SK-N-SH (cell line): ENCODE results near the gene POLR3B. TPM values are rescaled to one million over a fixed set of nuclear protein-coding genes. Genes with fewer than 3 reads are reported as not detected.

Experiments
- CTCF ChIA-PET: fragments of 300-600, 350-600 bp; formaldehyde crosslinking; extraction: SDS; loops from one replicate; lab custom pipeline; 2021; lab: Yijun Ruan, JAX
- POLR2A ChIA-PET: fragments of 350-600 bp; sonication (Branson Sonifier 250); formaldehyde crosslinking; extraction: SDS; loops from one replicate; lab custom pipeline; 2020; ENCODE audit warnings: antibody characterized with exemption, inconsistent platforms; lab: Yijun Ruan, JAX
- DNase-seq: peaks from one replicate; pipeline ENCODE4 v3.0.0; 2012
- H2AFZ ChIP-seq: fragments of 200-600 bp; sonication (generic); 2 replicates; pipeline ENCODE4 v1.8.1; 2016; ENCODE audit warnings: antibody characterized with exemption, mild to moderate bottlenecking, low read depth
- H3F3A ChIP-seq: fragments of 200-600 bp; sonication (generic); replicated peaks from 2 replicates; pipeline ENCODE3; 2016; ENCODE audit warnings: antibody characterized with exemption, mild to moderate bottlenecking; ENCODE audit not compliant: insufficient read depth
- H3K27ac ChIP-seq, 2 experiments: fragments of 200-500 bp in 1 of 2; fragments of 200-600 bp in 1 of 2; sonication (Bioruptor generic) in 1 of 2; sonication (generic), shearing (Covaris generic) in 1 of 2; 2 replicates each; pipeline versions ENCODE4 v1.5.1 to v1.6.1; 2014 to 2016; ENCODE audit warnings: low read depth in 2 of 2, inconsistent platforms in 1 of 2, low read length in 1 of 2, mild to moderate bottlenecking in 1 of 2, mixed read lengths in 1 of 2
- H3K27me3 ChIP-seq: fragments of 200-600 bp; sonication (generic), shearing (Covaris generic); 2 replicates; pipeline ENCODE4 v1.6.1; 2016; ENCODE audit warnings: mixed run types; ENCODE audit not compliant: insufficient read depth
- H3K36me3 ChIP-seq, 2 experiments: fragments of 200-500 bp in 1 of 2; fragments of 200-600 bp in 1 of 2; sonication (Bioruptor generic) in 1 of 2; sonication (generic) in 1 of 2; replicated peaks in 1 of 2; 2 replicates each; pipeline versions ENCODE3 to v1.5.1; 2014 to 2016; ENCODE audit warnings: low read length in 1 of 2, mild to moderate bottlenecking in 1 of 2; ENCODE audit not compliant: insufficient read depth in 2 of 2, control insufficient read depth in 1 of 2
- H3K4me1 ChIP-seq, 2 experiments: fragments of 200-500 bp in 1 of 2; fragments of 200-600 bp in 1 of 2; sonication (Bioruptor generic) in 1 of 2; sonication (generic), shearing (Covaris generic) in 1 of 2; 2 replicates each; pipeline versions ENCODE4 v1.5.1 to v1.6.1; 2014 to 2016; ENCODE audit warnings: low read depth in 1 of 2, low read length in 1 of 2, mixed run types in 1 of 2; ENCODE audit not compliant: insufficient read depth in 2 of 2, control insufficient read depth in 1 of 2
- H3K4me2 ChIP-seq: fragments of 200-600 bp; sonication (generic), shearing (Covaris generic); 2 replicates; pipeline ENCODE4 v1.6.1; 2017; ENCODE audit warnings: mixed run types
- H3K4me3 ChIP-seq, 2 experiments: fragments of 200-500 bp in 1 of 2; fragments of 200-600 bp in 1 of 2; sonication (Bioruptor generic) in 1 of 2; sonication (generic), shearing (Covaris generic) in 1 of 2; 2 replicates each; pipeline versions ENCODE4 v1.5.1 to v1.8.1; 2014 to 2016; ENCODE audit warnings: low read depth in 2 of 2, inconsistent platforms in 1 of 2, low read length in 1 of 2, mild to moderate bottlenecking in 1 of 2, mixed read lengths in 1 of 2, moderate library complexity in 1 of 2
- H3K79me2 ChIP-seq: fragments of 200-600 bp; sonication (generic); 2 replicates; pipeline ENCODE4 v1.8.1; 2017; ENCODE audit warnings: mild to moderate bottlenecking; ENCODE audit not compliant: insufficient read depth
- H3K9ac ChIP-seq: fragments of 200-600 bp; sonication (generic); 2 replicates; pipeline ENCODE4 v1.6.1; 2017; ENCODE audit warnings: mixed run types
- H3K9me2 ChIP-seq: fragments of 200-600 bp; sonication (generic); 2 replicates; pipeline ENCODE4 v1.6.1; 2017; ENCODE audit warnings: mixed run types
- H3K9me3 ChIP-seq: fragments of 200-600 bp; sonication (generic); 2 replicates; pipeline ENCODE4 v1.6.1; 2017; ENCODE audit warnings: mixed run types, mild to moderate bottlenecking, moderate library complexity
- H4K20me1 ChIP-seq: fragments of 200-600 bp; sonication (generic); 2 replicates; pipeline ENCODE4 v1.6.1; 2017; ENCODE audit warnings: mild to moderate bottlenecking, mixed run types; ENCODE audit not compliant: insufficient read depth
- ELF1 ChIP-seq: IDR thresholded peaks from 2 replicates; pipeline ENCODE4 v1.4.0; 2012
- EP300 ChIP-seq, 2 experiments: IDR thresholded peaks; 2 replicates each; pipeline versions ENCODE4 v1.4.0 to v1.6.1; 2012; ENCODE audit warnings: borderline replicate concordance in 1 of 2, low read depth in 1 of 2, low read length in 1 of 2
- EZH2phosphoT487 ChIP-seq: fragments of 200-600 bp; sonication (generic); IDR thresholded peaks from 2 replicates; pipeline ENCODE4 v1.6.1; 2017; ENCODE audit warnings: low read depth, mixed run types, mild to moderate bottlenecking, antibody characterized with exemption, moderate library complexity, borderline replicate concordance
- FOSL2 ChIP-seq: IDR thresholded peaks from 2 replicates; pipeline ENCODE4 v1.4.0; 2012; ENCODE audit warnings: low read depth, mild to moderate bottlenecking, moderate library complexity, borderline replicate concordance
- FOXJ3 ChIP-seq: sonication (generic); formaldehyde crosslinking; IDR thresholded peaks from 2 replicates; pipeline ENCODE4 v1.5.1; 2020; ENCODE audit warnings: mild to moderate bottlenecking, missing genetic modification reagents
- FOXM1 ChIP-seq: IDR thresholded peaks from 2 replicates; pipeline ENCODE4 v1.4.0; 2012; ENCODE audit warnings: low read depth, mild to moderate bottlenecking
- MAX ChIP-seq: IDR thresholded peaks from 2 replicates; pipeline ENCODE4 v1.4.0; 2012; ENCODE audit warnings: low read depth
- MXI1 ChIP-seq: IDR thresholded peaks from 2 replicates; pipeline ENCODE4 v1.6.1; 2012; ENCODE audit warnings: mild to moderate bottlenecking, low read depth, low read length, improper control_type of control experiment
- NFIC ChIP-seq: IDR thresholded peaks from 2 replicates; pipeline ENCODE4 v1.4.0; 2012; ENCODE audit warnings: borderline replicate concordance
- REST ChIP-seq: IDR thresholded peaks from 2 replicates; pipeline ENCODE4 v1.6.1; 2012; ENCODE audit warnings: mild to moderate bottlenecking, low read depth, low read length, moderate library complexity
- RFX5 ChIP-seq: IDR thresholded peaks from 2 replicates; pipeline ENCODE4 v1.6.1; 2012; ENCODE audit warnings: mild to moderate bottlenecking, improper control_type of control experiment, low read length
- TAF1 ChIP-seq: IDR thresholded peaks from 2 replicates; pipeline ENCODE4 v1.6.1; 2012; ENCODE audit warnings: low read depth, mild to moderate bottlenecking, low read length, moderate library complexity, borderline replicate concordance
- ZBTB33 ChIP-seq: IDR thresholded peaks from 2 replicates; pipeline ENCODE4 v1.4.0; 2012; ENCODE audit warnings: low read depth, borderline replicate concordance
- WGBS: methylation state at CpG from one replicate; pipeline ENCODE4 v1.1.6; 2017; ENCODE audit warnings: low lambda C conversion rate; 5-methylcytosine and 5-hydroxymethylcytosine counted together
- polyA plus RNA-seq, 3 experiments: library from polyadenylated mRNA; depleted of rRNA; stranded (reverse); fragments of >200 nt; gene quantifications; 2 replicates each; pipeline ENCODE4 v1.2.3, GENCODE V29; 2012
- TF ChIP-seq, protein P1 (sequence below): fragments of 150-350 bp; IDR thresholded peaks from 2 replicates; pipeline ENCODE4 v1.6.1; 2017; ENCODE audit warnings: antibody characterized with exemption, low read length, low read depth, borderline replicate concordance
- TF ChIP-seq, protein P2 (sequence below): IDR thresholded peaks from 2 replicates; pipeline ENCODE4; 2012
- TF ChIP-seq, protein P3 (sequence below): fragments of 150-350 bp; IDR thresholded peaks from 2 replicates; pipeline ENCODE4 v1.6.1; 2016; ENCODE audit warnings: mild to moderate bottlenecking, low read depth, low read length

The POLR3B gene
- polyA plus RNA-seq, 1 of the 3 experiments (the other 2 are of a cell fraction), result 3.3 TPM

DNA sequence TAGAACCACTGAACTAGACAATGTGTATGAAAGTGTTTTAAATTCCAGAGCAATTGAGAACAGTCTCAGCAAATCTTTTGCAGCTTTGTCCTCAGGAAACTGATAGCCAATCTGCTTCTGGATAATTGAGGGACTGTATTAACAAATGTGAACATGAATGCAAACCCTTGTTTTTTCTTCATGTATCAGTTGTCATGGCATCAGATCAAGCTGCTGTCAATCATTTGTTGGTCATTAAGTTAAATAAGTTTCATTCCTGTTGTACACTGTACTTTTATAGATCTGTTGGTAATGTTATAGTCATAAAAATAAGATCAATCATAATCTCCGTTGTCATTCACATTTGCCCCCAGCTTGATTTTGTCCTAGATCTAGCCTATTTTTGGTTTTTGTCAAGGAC, 159.8 kb downstream of the POLR3B start:
- H3F3A ChIP-seq, result no peaks in the 10 kb centered on the region
- H3K79me2 ChIP-seq, result no peaks in the 10 kb centered on the region
- no peak overlapping the region for H3K4me2 ChIP-seq
- DNase-seq, result no peak
- H3K4me3 ChIP-seq, result no peak overlapping the region
- H3K36me3 ChIP-seq, result no peaks in the 10 kb centered on the region
- H3K9ac ChIP-seq, result no peak overlapping the region
- no peak overlapping the region for H3K27ac ChIP-seq
- H3K4me1 ChIP-seq, result peaks cover 0 to 10% of the 10 kb centered on the region in 2 experiments; a peak in 2 of 4 replicates
- CTCF ChIA-PET, result interaction anchor here (1.5 kb wide), 1 partner anchor 401 kb away, joined by 3 read pairs; no protein-coding TSS in a partner anchor
- no peak overlapping the region for H2AFZ ChIP-seq
- no peaks in the 10 kb centered on the region for H4K20me1 ChIP-seq
- H3K27me3 ChIP-seq, result no peaks in the 10 kb centered on the region
- WGBS, result 81% methylated on average over 1 of the region's 1 CpG
- POLR2A ChIA-PET, result no interaction called here
- H3K9me3 ChIP-seq, result no peaks in the 10 kb centered on the region
- TF ChIP-seq TAF1 (no peak), REST (no peak)
- H3K9me2 ChIP-seq, result no peaks in the 10 kb centered on the region

DNA sequence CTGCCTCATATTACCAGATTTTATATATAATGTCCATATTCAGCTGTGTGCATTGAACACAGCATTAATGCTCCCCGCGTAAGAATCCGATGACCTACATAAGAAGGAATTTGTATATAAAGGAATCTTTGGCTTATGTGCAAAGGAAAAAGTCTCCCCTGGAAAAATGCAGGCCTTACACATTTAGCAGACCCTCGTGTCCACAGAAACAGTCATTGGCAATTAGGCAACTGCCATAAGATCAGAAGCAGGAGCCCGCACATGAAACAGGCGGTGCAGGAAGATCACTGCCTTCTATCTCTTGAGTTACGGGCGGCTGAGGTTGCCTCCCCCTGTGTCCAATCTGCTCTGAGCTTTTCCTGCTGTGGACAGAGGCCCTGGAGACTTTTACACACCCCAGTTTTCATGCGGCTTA, 162.1 kb downstream of the POLR3B start:
- Histone ChIP-seq H3K4me2 (peak overlapping the region; percentile 36), H3F3A (no peaks in the 10 kb centered on the region), H3K9me2 (no peaks in the 10 kb centered on the region), H3K9me3 (no peaks in the 10 kb centered on the region), H3K4me1 (peaks cover 0 to 10% of the 10 kb centered on the region in 2 experiments; a peak in 2 of 4 replicates), H3K9ac (no peak overlapping the region), H4K20me1 (no peaks in the 10 kb centered on the region), H3K79me2 (no peaks in the 10 kb centered on the region), H3K36me3 (no peaks in the 10 kb centered on the region), H3K4me3 (no peak overlapping the region; a peak in 1 of 4 replicates), H3K27ac (peak overlapping the region; percentile 34 to 64; a peak in 3 of 4 replicates), H3K27me3 (no peaks in the 10 kb centered on the region), H2AFZ (peak overlapping the region; percentile 85; the same call in 1 of the 2 replicates)
- peak; percentile 71 for DNase-seq
- ChIA-PET POLR2A (no interaction called here), CTCF (interaction anchor here (1.1 kb wide), 1 partner anchor 300 kb away, joined by 3 read pairs; no protein-coding TSS in a partner anchor)
- WGBS, result 25% methylated on average over 9 of the region's 9 CpGs
- TF ChIP-seq FOXJ3 (no peak), EZH2phosphoT487 (no peak), FOXM1 (0 out of 2 replicates have a peak, but pooled peaks have one; percentile 31), NFIC (peak; percentile 88), TAF1 (no peak), ZBTB33 (no peak), FOSL2 (no peak; the same call in 1 of the 2 replicates), ELF1 (no peak), MXI1 (no peak; the same call in 1 of the 2 replicates), RFX5 (no peak), MAX (no peak), EP300 (IDR thresholded peaks at IDR 0.05; ENCODE audit: borderline replicate concordance in 1 of 2, low read depth in 1 of 2, low read length in 1 of 2) (peak; percentile 49 to 80; a peak in 2 of 4 replicates)
- TF ChIP-seq, protein P1, sequence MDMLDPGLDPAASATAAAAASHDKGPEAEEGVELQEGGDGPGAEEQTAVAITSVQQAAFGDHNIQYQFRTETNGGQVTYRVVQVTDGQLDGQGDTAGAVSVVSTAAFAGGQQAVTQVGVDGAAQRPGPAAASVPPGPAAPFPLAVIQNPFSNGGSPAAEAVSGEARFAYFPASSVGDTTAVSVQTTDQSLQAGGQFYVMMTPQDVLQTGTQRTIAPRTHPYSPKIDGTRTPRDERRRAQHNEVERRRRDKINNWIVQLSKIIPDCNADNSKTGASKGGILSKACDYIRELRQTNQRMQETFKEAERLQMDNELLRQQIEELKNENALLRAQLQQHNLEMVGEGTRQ, result no peak
- TF ChIP-seq, protein P2, sequence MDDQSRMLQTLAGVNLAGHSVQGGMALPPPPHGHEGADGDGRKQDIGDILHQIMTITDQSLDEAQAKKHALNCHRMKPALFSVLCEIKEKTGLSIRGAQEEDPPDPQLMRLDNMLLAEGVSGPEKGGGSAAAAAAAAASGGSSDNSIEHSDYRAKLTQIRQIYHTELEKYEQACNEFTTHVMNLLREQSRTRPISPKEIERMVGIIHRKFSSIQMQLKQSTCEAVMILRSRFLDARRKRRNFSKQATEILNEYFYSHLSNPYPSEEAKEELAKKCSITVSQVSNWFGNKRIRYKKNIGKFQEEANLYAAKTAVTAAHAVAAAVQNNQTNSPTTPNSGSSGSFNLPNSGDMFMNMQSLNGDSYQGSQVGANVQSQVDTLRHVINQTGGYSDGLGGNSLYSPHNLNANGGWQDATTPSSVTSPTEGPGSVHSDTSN, result peak; percentile 96
- TF ChIP-seq, protein P3, sequence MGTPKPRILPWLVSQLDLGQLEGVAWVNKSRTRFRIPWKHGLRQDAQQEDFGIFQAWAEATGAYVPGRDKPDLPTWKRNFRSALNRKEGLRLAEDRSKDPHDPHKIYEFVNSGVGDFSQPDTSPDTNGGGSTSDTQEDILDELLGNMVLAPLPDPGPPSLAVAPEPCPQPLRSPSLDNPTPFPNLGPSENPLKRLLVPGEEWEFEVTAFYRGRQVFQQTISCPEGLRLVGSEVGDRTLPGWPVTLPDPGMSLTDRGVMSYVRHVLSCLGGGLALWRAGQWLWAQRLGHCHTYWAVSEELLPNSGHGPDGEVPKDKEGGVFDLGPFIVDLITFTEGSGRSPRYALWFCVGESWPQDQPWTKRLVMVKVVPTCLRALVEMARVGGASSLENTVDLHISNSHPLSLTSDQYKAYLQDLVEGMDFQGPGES, result no peak
